ENCODE results near the gene WASHC4.

WASHC4 gene

DNA sequence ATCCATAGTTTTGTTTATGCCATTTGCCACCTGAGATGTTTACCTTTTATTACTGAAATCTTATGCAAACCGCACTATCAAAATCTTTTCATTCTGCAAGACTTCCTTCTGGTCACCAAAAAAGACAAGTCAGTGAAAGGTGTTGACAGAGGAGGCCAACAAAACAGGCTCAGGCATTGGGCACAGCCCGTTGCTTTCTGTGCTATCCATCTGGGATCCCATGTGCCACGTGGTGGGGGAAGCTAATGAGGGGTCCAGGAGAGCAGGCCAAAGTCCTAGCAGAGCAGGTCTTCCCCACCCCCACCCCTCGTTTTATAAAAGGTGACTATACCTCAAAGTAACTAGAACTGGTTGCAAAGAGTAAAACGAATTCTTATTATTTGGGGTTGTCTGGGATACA is 24.5 kb upstream of the WASHC4 start:
- H3K79me2 ChIP-seq (ENCODE audit: control insufficient read depth, low read length): no peaks in the 10 kb centered on the region
- no peak for TF ChIP-seq CTCF (IDR thresholded peaks at IDR 0.05; ENCODE audit: low read depth, low read length, poor library complexity, severe bottlenecking)
- no peak for TF ChIP-seq EZH2phosphoT487 (IDR thresholded peaks at IDR 0.05; ENCODE audit: borderline replicate concordance, low read length)
- H3K27me3 ChIP-seq (ENCODE audit: control insufficient read depth, low read length): peaks cover 32% of the 10 kb centered on the region
- no peaks in the 10 kb centered on the region for H4K20me1 ChIP-seq (ENCODE audit: control insufficient read depth, insufficient read depth, low read depth, low read length)
- H3K4me3 ChIP-seq (ENCODE audit: low read length): no peak overlapping the region
- H3K36me3 ChIP-seq (ENCODE audit: control insufficient read depth, low read length): no peaks in the 10 kb centered on the region
- no peak overlapping the region for H3K27ac ChIP-seq (ENCODE audit: low read depth, low read length)
- no peaks in the 10 kb centered on the region for H3K4me1 ChIP-seq (ENCODE audit: control insufficient read depth, low read length)
- H3K4me2 ChIP-seq (ENCODE audit: low read length): no peak overlapping the region
- no peaks in the 10 kb centered on the region for H3F3A ChIP-seq (ENCODE audit: control insufficient read depth, insufficient read depth)
- no peaks in the 10 kb centered on the region for H3K9me3 ChIP-seq (ENCODE audit: control insufficient read depth, insufficient read depth, low read length)
- H3K9me2 ChIP-seq (replicated peaks; ENCODE audit: control insufficient read depth, low read length): no peaks in the 10 kb centered on the region

DNA sequence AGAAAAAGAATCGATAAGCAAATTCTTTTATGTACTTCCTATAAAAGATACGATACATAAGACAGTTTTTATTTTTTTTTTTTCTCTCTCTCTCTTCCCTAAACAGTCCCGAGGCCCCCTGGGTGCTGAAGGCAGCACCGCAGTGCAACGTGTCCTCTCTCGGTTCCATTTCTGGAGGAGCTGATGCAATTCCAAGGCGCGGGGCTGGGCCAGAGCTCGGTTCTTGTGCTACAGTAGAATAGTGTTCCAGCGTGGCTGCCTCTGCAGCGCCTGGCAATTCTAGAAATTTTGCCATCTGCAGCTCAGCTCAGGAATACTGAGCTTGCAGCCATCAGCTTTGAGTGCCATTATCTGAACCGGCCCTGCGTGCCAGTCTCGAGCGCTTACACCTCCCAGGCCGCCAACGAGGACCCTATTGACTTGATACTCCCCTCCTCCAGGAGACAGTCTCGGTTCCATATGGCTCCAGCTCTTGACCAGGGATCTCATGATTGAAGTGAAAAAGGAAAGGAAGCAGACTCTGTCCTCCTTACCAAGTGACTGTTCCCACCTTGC is 23.9 kb upstream of the WASHC4 start:
- Histone ChIP-seq H3K79me2 (ENCODE audit: control insufficient read depth, low read length) (no peaks in the 10 kb centered on the region), H3K27ac (ENCODE audit: low read depth, low read length) (no peak overlapping the region)

GRCh38 chr12:105084251-105085250 is 23.0 kb upstream of the WASHC4 start, which contains the start of gene ALDH1L2:
Gene ALDH1L2 (minus strand): TSS chr12:105084458. CDS start chr12:105084436, 22 bp downstream.
- H4K20me1 ChIP-seq (ENCODE audit: control insufficient read depth, insufficient read depth, low read depth, low read length): no peaks in the 10 kb centered on the region
- H3K9me2 ChIP-seq (replicated peaks; ENCODE audit: control insufficient read depth, low read length): no peaks in the 10 kb centered on the region
- no peak for TF ChIP-seq EZH2phosphoT487 (IDR thresholded peaks at IDR 0.05; ENCODE audit: borderline replicate concordance, low read length)
- TF ChIP-seq CTCF (IDR thresholded peaks at IDR 0.05; ENCODE audit: low read depth, low read length, poor library complexity, severe bottlenecking): no peak
- H3K79me2 ChIP-seq (ENCODE audit: control insufficient read depth, low read length): no peaks in the 10 kb centered on the region
- peak within 1 kb of the TSS; percentile 19; the same call in 1 of the 2 replicates for H3K4me3 ChIP-seq (ENCODE audit: low read length)
- H3K36me3 ChIP-seq (ENCODE audit: control insufficient read depth, low read length): no peaks in the 10 kb centered on the region
- no peaks in the 10 kb centered on the region for H3F3A ChIP-seq (ENCODE audit: control insufficient read depth, insufficient read depth)
- H3K9me3 ChIP-seq (ENCODE audit: control insufficient read depth, insufficient read depth, low read length): no peaks in the 10 kb centered on the region
- no peaks in the 10 kb centered on the region for H3K4me1 ChIP-seq (ENCODE audit: control insufficient read depth, low read length)
- H3K27me3 ChIP-seq (ENCODE audit: control insufficient read depth, low read length): peaks cover 27% of the 10 kb centered on the region
- no peak within 1 kb of the TSS for H3K27ac ChIP-seq (ENCODE audit: low read depth, low read length)
- peak within 1 kb of the TSS; percentile 41; the same call in 1 of the 2 replicates for H3K4me2 ChIP-seq (ENCODE audit: low read length)

More for the DNA sequence above, 23.9 kb upstream of the WASHC4 start:
- Histone ChIP-seq H3K4me2 (ENCODE audit: low read length) (peak overlapping the region; percentile 41; the same call in 1 of the 2 replicates), H3K9me2 (replicated peaks; ENCODE audit: control insufficient read depth, low read length) (no peaks in the 10 kb centered on the region), H3F3A (ENCODE audit: control insufficient read depth, insufficient read depth) (no peaks in the 10 kb centered on the region), H3K9me3 (ENCODE audit: control insufficient read depth, insufficient read depth, low read length) (no peaks in the 10 kb centered on the region), H3K4me3 (ENCODE audit: low read length) (peak overlapping the region; percentile 19; the same call in 1 of the 2 replicates), H3K4me1 (ENCODE audit: control insufficient read depth, low read length) (no peaks in the 10 kb centered on the region), H3K36me3 (ENCODE audit: control insufficient read depth, low read length) (no peaks in the 10 kb centered on the region), H3K27me3 (ENCODE audit: control insufficient read depth, low read length) (peaks cover 32% of the 10 kb centered on the region), H4K20me1 (ENCODE audit: control insufficient read depth, insufficient read depth, low read depth, low read length) (no peaks in the 10 kb centered on the region)
- TF ChIP-seq CTCF (IDR thresholded peaks at IDR 0.05; ENCODE audit: low read depth, low read length, poor library complexity, severe bottlenecking) (no peak), EZH2phosphoT487 (IDR thresholded peaks at IDR 0.05; ENCODE audit: borderline replicate concordance, low read length) (no peak)
